Hepatocyte (in vitro differentiated cells): ENCODE data around the gene DIP2C.

Source experiments
- CTCF ChIP-seq: fragments of 200-600 bp; sonication (generic); IDR thresholded peaks from 2 replicates; pipeline ENCODE4 v1.5.1; 2016; ENCODE audit warnings: antibody characterized with exemption, mild to moderate bottlenecking; ENCODE audit not compliant: poor library complexity
- EZH2 ChIP-seq: fragments of 200-600 bp; sonication (generic); IDR thresholded peaks from 2 replicates; pipeline ENCODE4 v1.6.1; 2016; ENCODE audit warnings: antibody characterized with exemption, mild to moderate bottlenecking, borderline replicate concordance

- no peak for TF ChIP-seq CTCF
- TF ChIP-seq EZH2: no peak
Observed at GRCh38 chr10:279655-280054, 409.8 kb downstream of the DIP2C start.
